CD14-positive monocyte (primary cell): Measurements from ENCODE around the gene TBC1D19. TPM values are rescaled to one million over a fixed set of nuclear protein-coding genes. Genes with fewer than 3 reads are reported as not detected.

Experiments
- DNase-seq, 3 donors: peaks; one replicate each; pipeline ENCODE4 v3.0.0-alpha.2; 2011 to 2022
- H2AFZ ChIP-seq: 2 replicates; pipeline ENCODE4 v1.6.0; 2012; ENCODE audit warnings: mild to moderate bottlenecking, low read depth, low read length, inconsistent platforms; ENCODE audit not compliant: insufficient read depth, poor library complexity, severe bottlenecking
- H3K27ac ChIP-seq, 2 donors: 1 replicate in 1 of 2; 2 replicates in 1 of 2; pipeline ENCODE4 v1.5.1; 2012 to 2013; ENCODE audit warnings: low read length in 2 of 2, control low read depth in 1 of 2, inconsistent platforms in 1 of 2, low read depth in 1 of 2, mild to moderate bottlenecking in 1 of 2
- H3K27me3 ChIP-seq, 2 donors: one replicate each; pipeline versions ENCODE4 v1.6.0 to v1.6.1; 2011 to 2013; ENCODE audit warnings: low read length in 2 of 2; ENCODE audit not compliant: control insufficient read depth in 2 of 2, insufficient read depth in 2 of 2
- H3K36me3 ChIP-seq, 2 donors: replicated peaks in 1 of 2; 1 replicate in 1 of 2; 2 replicates in 1 of 2; pipeline versions ENCODE4 v1.5.1 to v1.6.1; 2012 to 2013; ENCODE audit warnings: low read length in 2 of 2, control low read depth in 1 of 2, inconsistent platforms in 1 of 2, mild to moderate bottlenecking in 1 of 2; ENCODE audit not compliant: insufficient read depth in 2 of 2, control insufficient read depth in 1 of 2
- H3K4me1 ChIP-seq, 2 donors: 1 replicate in 1 of 2; 2 replicates in 1 of 2; pipeline versions ENCODE4 v1.5.1 to v1.6.1; 2012 to 2013; ENCODE audit warnings: low read length in 2 of 2, control low read depth in 1 of 2, inconsistent platforms in 1 of 2, mild to moderate bottlenecking in 1 of 2, moderate library complexity in 1 of 2; ENCODE audit not compliant: insufficient read depth in 2 of 2, control insufficient read depth in 1 of 2
- H3K4me2 ChIP-seq: replicated peaks from 2 replicates; pipeline ENCODE3; 2012; ENCODE audit warnings: low read length, moderate library complexity, mild to moderate bottlenecking; ENCODE audit not compliant: poor library complexity, severe bottlenecking; ENCODE audit errors: extremely low read depth
- H3K4me3 ChIP-seq, 3 experiments: fragments of 200-600 bp in 1 of 3; sonication (generic) in 1 of 3; replicated peaks in 1 of 3; 1 replicate in 2 of 3; 2 replicates in 1 of 3; pipeline ENCODE4 v1.5.1; 2011 to 2013; ENCODE audit warnings: low read length in 3 of 3, mild to moderate bottlenecking in 3 of 3, control low read depth in 2 of 3, low read depth in 2 of 3, inconsistent platforms in 1 of 3, moderate library complexity in 1 of 3
- H3K79me2 ChIP-seq: 2 replicates; pipeline ENCODE4 v1.6.0; 2012; ENCODE audit warnings: mild to moderate bottlenecking, control low read depth, inconsistent platforms, low read length, moderate library complexity; ENCODE audit not compliant: insufficient read depth
- H3K9ac ChIP-seq: 2 replicates; pipeline ENCODE4 v1.6.0; 2017; ENCODE audit warnings: low read length, mild to moderate bottlenecking; ENCODE audit not compliant: insufficient read depth, poor library complexity, severe bottlenecking
- H3K9me3 ChIP-seq, 2 donors: replicated peaks in 1 of 2; 1 replicate in 1 of 2; 2 replicates in 1 of 2; pipeline versions ENCODE4 v1.5.1 to v1.6.1; 2012 to 2013; ENCODE audit warnings: low read length in 2 of 2, control low read depth in 1 of 2; ENCODE audit not compliant: control insufficient read depth in 1 of 2, insufficient read depth in 1 of 2
- H4K20me1 ChIP-seq: 2 replicates; pipeline ENCODE4 v1.6.0; 2012; ENCODE audit warnings: mild to moderate bottlenecking, low read length, control low read depth, moderate library complexity; ENCODE audit not compliant: insufficient read depth
- H3K27ac Mint-ChIP-seq, 7 donors: one replicate each; pipeline ENCODE4 v1.8.0; 2020; ENCODE audit warnings: mild to moderate bottlenecking in 7 of 7, mixed read lengths in 7 of 7, moderate library complexity in 6 of 7, inconsistent platforms in 2 of 7
- H3K27me3 Mint-ChIP-seq, 3 donors: one replicate each; pipeline ENCODE4 v1.8.0; 2021 to 2022; ENCODE audit warnings: low read depth in 3 of 3, mild to moderate bottlenecking in 3 of 3, mixed read lengths in 3 of 3, moderate library complexity in 3 of 3, inconsistent platforms in 1 of 3
- H3K36me3 Mint-ChIP-seq, 2 donors: one replicate each; pipeline ENCODE4 v1.8.0; 2020; ENCODE audit warnings: mixed read lengths in 2 of 2, inconsistent platforms in 1 of 2, mild to moderate bottlenecking in 1 of 2
- H3K4me1 Mint-ChIP-seq: one replicate; pipeline ENCODE4 v1.8.0; 2020; ENCODE audit warnings: mild to moderate bottlenecking, mixed read lengths
- H3K4me3 Mint-ChIP-seq, 2 donors: one replicate each; pipeline ENCODE4 v1.8.0; 2020; ENCODE audit warnings: mild to moderate bottlenecking in 2 of 2, mixed read lengths in 2 of 2, moderate library complexity in 1 of 2
- H3K9me3 Mint-ChIP-seq, 7 donors: one replicate each; pipeline ENCODE4 v1.8.0; 2020 to 2022; ENCODE audit warnings: mixed read lengths in 7 of 7, mild to moderate bottlenecking in 6 of 7, moderate library complexity in 6 of 7, inconsistent platforms in 2 of 7
- CTCF ChIP-seq: fragments of 200-600 bp; IDR thresholded peaks from one replicate; pipeline ENCODE4 v1.8.0; 2022; ENCODE audit warnings: antibody characterized with exemption, mild to moderate bottlenecking
- WGBS: methylation state at CpG from one replicate; pipeline ENCODE4 v1.1.5; 2013; ENCODE audit warnings: missing lambda C conversion rate; ENCODE audit not compliant: insufficient coverage; 5-methylcytosine and 5-hydroxymethylcytosine counted together
- intact Hi-C, 2 donors: fragments of 100-400 bp; cut with micrococcal nuclease; formaldehyde crosslinking; loops; one replicate each; pipeline versions ENCODE4 v1.15.0 to v1.15.1; 2023
- polyA plus RNA-seq, 3 donors: library from polyadenylated mRNA; depleted of rRNA in 1 of 3; unstranded in 2 of 3; stranded (reverse) in 1 of 3; fragments of 300-500 nt in 2 of 3; fragments of >200 nt in 1 of 3; fragmentation: Illumina TruSeq in 2 of 3; gene quantifications; 1 replicate in 2 of 3; 2 replicates in 1 of 3; pipeline ENCODE4 v1.2.3, GENCODE V29; 2012 to 2021

The TBC1D19 gene
- polyA plus RNA-seq, 3 donors, result 0.19 to 0.84 (median 0.33) TPM

GRCh38 chr4:26632916-26633315 lies 49.0 kb downstream of the TBC1D19 start:
- no peaks in the 10 kb centered on the region for H3K36me3 ChIP-seq
- no peak overlapping the region for H3K4me2 ChIP-seq
- Mint-ChIP-seq H3K9me3 (peaks cover 0 to 4% (median 1%) of the 10 kb centered on the region in 7 donors), H3K4me3 (no peak overlapping the region), H3K4me1 (no peaks in the 10 kb centered on the region), H3K27me3 (no peaks in the 10 kb centered on the region), H3K36me3 (peaks cover 0 to under 1% of the 10 kb centered on the region in 2 donors), H3K27ac (no peak overlapping the region)
- no peak for TF ChIP-seq CTCF
- H2AFZ ChIP-seq, result no peak overlapping the region
- no peaks in the 10 kb centered on the region for H4K20me1 ChIP-seq
- intact Hi-C loops, result no loop called here
- no peaks in the 10 kb centered on the region for H3K79me2 ChIP-seq
- H3K27ac ChIP-seq, result no peak overlapping the region
- H3K9me3 ChIP-seq, result no peaks in the 10 kb centered on the region
- no peak overlapping the region for H3K4me3 ChIP-seq
- no peaks in the 10 kb centered on the region for H3K4me1 ChIP-seq
- DNase-seq, result no peak
- no peaks in the 10 kb centered on the region for H3K27me3 ChIP-seq
- no CpG with 5 or more reads among the region's 1 CpG for WGBS
- no peak overlapping the region for H3K9ac ChIP-seq

- Mint-ChIP-seq H3K27me3 (no peaks in the 10 kb centered on the region), H3K36me3 (peaks cover 0 to 2% of the 10 kb centered on the region in 2 donors), H3K4me3 (no peak overlapping the region), H3K27ac (no peak overlapping the region), H3K9me3 (peaks cover 0 to 2% (median 0%) of the 10 kb centered on the region in 7 donors), H3K4me1 (no peaks in the 10 kb centered on the region)
- no peak for TF ChIP-seq CTCF
- H3K79me2 ChIP-seq, result no peaks in the 10 kb centered on the region
- no peaks in the 10 kb centered on the region for H3K36me3 ChIP-seq
- DNase-seq, result no peak
- WGBS, result no CpG with 5 or more reads among the region's 2 CpGs
- no peak overlapping the region for H3K4me3 ChIP-seq
- no peak overlapping the region for H3K27ac ChIP-seq
- no peak overlapping the region for H3K4me2 ChIP-seq
- H3K4me1 ChIP-seq, result no peaks in the 10 kb centered on the region
- H2AFZ ChIP-seq, result no peak overlapping the region
- H3K9ac ChIP-seq, result no peak overlapping the region
- no peaks in the 10 kb centered on the region for H4K20me1 ChIP-seq
- no peaks in the 10 kb centered on the region for H3K9me3 ChIP-seq
- no peaks in the 10 kb centered on the region for H3K27me3 ChIP-seq
- intact Hi-C loops, result no loop called here
Observed at GRCh38 chr4:26634237-26634636, 50.4 kb downstream of the TBC1D19 start.
